Activated CD4-positive, alpha-beta memory T cell treated with anti-CD3 and anti-CD28 coated beads, Interleukin-2, amount 10 ng/mL, durations not matched to agents 7 days and 5 days (primary cell): Measurements from ENCODE around the gene LOC101059915.

Experiments used
- CTCF ChIA-PET: fragments of 350-600 bp; sonication (Branson Sonifier 250); formaldehyde crosslinking; loops from one replicate; lab custom pipeline; 2021; ENCODE audit warnings: antibody characterized with exemption, inconsistent platforms; lab: Charles Lee
- POLR2A ChIA-PET: fragments of 350-600 bp; sonication (Branson Sonifier 250); formaldehyde crosslinking; loops from one replicate; lab custom pipeline; 2021; ENCODE audit warnings: antibody characterized with exemption; lab: Charles Lee
- DNase-seq: peaks from one replicate; pipeline ENCODE4 v3.0.0-alpha.2; 2020
- H3K27ac Mint-ChIP-seq: one replicate; pipeline ENCODE4 v1.8.0; 2021; ENCODE audit warnings: mild to moderate bottlenecking, mixed read lengths
- H3K27me3 Mint-ChIP-seq: one replicate; pipeline ENCODE4 v1.8.0; 2021; ENCODE audit warnings: mixed read lengths
- H3K36me3 Mint-ChIP-seq: one replicate; pipeline ENCODE4 v1.8.0; 2021; ENCODE audit warnings: low read depth, mixed read lengths
- H3K4me1 Mint-ChIP-seq: one replicate; pipeline ENCODE4 v1.8.0; 2021; ENCODE audit warnings: mixed read lengths
- H3K4me3 Mint-ChIP-seq: one replicate; pipeline ENCODE4 v1.8.0; 2021; ENCODE audit warnings: mild to moderate bottlenecking, mixed read lengths
- H3K9me3 Mint-ChIP-seq: one replicate; pipeline ENCODE4 v1.8.0; 2021; ENCODE audit warnings: mixed read lengths

The LOC101059915 gene

DNA sequence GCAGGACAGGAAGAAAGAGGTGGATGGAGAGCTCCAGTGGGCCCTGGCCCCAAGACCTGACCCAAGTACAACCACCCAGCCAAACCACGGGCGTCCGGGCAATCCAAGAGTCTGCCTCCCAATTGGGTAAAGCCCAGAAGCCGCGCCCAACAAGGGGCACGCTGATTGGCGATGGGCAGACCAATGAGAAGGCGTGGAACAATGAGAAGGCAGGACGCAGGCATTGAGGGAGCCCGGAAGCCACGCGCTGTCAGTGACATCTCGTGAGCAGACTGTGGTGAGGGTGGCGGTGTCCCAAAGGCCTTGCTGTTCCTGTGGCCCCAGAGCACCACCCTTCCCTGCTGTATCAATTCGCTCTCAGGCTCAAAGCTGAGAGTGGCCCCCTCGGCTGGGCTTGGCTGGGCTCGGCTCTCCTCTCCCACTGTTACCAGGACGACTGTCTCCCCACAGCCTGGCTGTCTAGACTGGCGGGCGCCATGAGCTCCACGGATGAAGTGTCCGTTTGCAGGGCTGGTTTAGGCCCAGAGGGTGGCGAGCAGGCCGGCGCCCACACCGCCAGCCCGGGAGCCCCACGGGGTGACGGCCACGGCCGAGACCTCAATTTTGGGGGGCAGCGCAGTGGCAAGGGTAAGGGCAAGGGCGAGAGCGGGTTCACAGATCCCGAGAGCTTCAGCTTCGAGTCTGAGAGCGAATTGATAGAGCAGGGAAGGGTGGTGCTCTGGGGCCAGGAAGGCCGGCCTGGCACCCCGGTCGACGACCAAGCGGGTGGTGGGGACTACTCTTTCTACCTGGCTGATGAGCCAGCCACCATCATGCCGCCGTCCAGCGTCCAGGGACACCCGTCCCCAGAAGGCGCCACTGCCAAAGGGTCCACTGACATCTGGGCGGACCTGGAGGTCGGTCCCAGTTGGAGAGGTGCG, at the start of gene LOC101059915:
LOC101059915 (plus strand) TSS at position 219 of the 920 bp plus-strand sequence.
- Mint-ChIP-seq H3K9me3 (no peaks in the 10 kb centered on the region), H3K4me3 (no peak within 1 kb of the TSS), H3K27me3 (peaks cover 3% of the 10 kb centered on the region), H3K27ac (no peak within 1 kb of the TSS), H3K36me3 (no peaks in the 10 kb centered on the region), H3K4me1 (peaks cover 31% of the 10 kb centered on the region)
- CTCF ChIA-PET: no interaction called here
- no peak for DNase-seq
- POLR2A ChIA-PET: no interaction called here

DNA sequence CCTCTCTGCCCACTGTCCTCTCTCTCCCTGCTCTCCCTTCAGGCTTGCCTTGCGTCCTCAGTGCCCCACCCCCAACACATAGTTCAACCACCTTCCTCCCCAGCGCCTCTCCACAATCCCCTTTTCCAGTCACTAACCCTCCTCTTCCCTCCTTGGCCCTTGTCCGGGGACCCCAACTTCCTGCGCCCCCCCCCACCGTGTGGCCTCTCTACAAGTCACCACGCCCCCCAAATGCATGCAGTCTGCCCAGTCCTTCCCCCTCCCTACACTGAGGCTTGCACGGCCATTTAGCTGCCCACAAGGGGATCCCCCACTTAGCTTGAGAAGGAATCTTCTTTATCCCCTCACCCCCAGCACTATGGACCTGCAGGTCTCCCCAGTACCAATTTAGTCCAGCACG, 49.6 kb upstream of the LOC101059915 start:
- H3K4me1 Mint-ChIP-seq: peaks cover 77% of the 10 kb centered on the region
- ChIA-PET POLR2A (interaction anchor here (1.8 to 7.7 kb wide), 3 partner anchors 20 to 436 kb away, joined by 5 to 87 read pairs (median 16); partner anchors contain the start of gene OGT), CTCF (interaction anchor here (0.9 to 2.2 kb wide), 4 partner anchors 12 to 34 kb away, joined by 4 to 6 read pairs (median 4); no protein-coding TSS in a partner anchor)
- no peaks in the 10 kb centered on the region for H3K27me3 Mint-ChIP-seq
- no peaks in the 10 kb centered on the region for H3K9me3 Mint-ChIP-seq
- H3K27ac Mint-ChIP-seq: peak overlapping the region; percentile 90
- DNase-seq: no peak
- H3K36me3 Mint-ChIP-seq: peaks cover 52% of the 10 kb centered on the region
- peak overlapping the region; percentile 91 for H3K4me3 Mint-ChIP-seq

DNA sequence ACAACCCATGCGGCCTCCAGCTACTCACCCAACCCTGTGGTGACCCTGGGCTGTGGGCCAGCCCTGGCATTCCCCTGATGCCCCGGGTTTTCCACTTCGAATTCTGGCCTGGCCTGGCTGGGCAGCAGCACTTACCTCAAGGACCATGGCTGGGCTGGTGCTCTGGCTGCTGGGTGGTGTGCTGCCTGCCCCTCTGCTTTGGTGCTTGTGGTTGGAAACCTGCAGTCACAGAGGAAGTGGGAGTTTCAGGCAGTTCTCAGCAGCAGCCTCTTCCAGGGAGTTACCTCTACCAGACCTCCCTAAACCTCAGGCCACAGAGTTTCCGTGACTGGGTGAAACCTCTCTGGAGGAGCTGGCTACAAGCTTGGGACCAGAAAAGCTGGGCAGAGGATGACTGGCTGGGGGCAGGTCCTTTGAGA, 49.0 kb upstream of the LOC101059915 start, which contains the start of gene CXCR3:
CXCR3 (minus strand) TSS at position 209 of the 419 bp plus-strand sequence; CDS start at position 147, 62 bp downstream.
- Mint-ChIP-seq H3K27ac (peak within 1 kb of the TSS; percentile 90), H3K4me1 (peaks cover 80% of the 10 kb centered on the region), H3K36me3 (peaks cover 46% of the 10 kb centered on the region), H3K4me3 (peak within 1 kb of the TSS; percentile 91), H3K9me3 (no peaks in the 10 kb centered on the region), H3K27me3 (no peaks in the 10 kb centered on the region)
- ChIA-PET CTCF (interaction anchor here (0.9 to 2.2 kb wide), 6 partner anchors 20 to 76 kb away, joined by 3 to 6 read pairs (median 4); no protein-coding TSS in a partner anchor), POLR2A (interaction anchor here (0.6 to 7.7 kb wide), 10 partner anchors 8 to 507 kb away, joined by 3 to 87 read pairs (median 4); partner anchors contain the start of genes IL2RG, OGT and TAF1)
- peak; percentile 80 for DNase-seq

DNA sequence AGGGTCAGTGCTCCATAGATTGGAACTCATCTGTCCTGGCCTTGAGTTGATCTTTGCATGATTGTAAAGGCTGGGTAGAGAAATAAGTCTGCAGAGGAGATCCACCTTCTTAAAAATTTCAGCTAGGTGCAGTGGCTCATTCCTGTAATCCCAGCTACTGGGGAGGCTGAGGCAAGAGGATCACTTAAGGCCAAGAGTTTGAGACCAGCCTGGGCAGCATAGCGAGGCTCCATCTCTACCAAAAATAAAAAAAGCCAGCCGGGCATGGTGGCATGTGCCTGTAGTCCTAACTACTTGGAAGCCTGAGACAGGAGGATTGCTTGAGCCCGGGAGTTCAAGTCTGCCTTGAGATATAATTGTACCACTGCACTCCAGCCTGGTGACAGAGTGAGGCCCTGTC, 48.6 kb upstream of the LOC101059915 start:
- no peaks in the 10 kb centered on the region for H3K9me3 Mint-ChIP-seq
- ChIA-PET POLR2A (interaction anchor here (0.6 to 7.7 kb wide), 12 partner anchors 8 to 507 kb away, joined by 3 to 87 read pairs (median 3); partner anchors contain the start of genes IL2RG, OGT and TAF1), CTCF (interaction anchor here (0.9 to 2.2 kb wide), 5 partner anchors 19 to 76 kb away, joined by 3 to 6 read pairs (median 3); no protein-coding TSS in a partner anchor)
- H3K4me1 Mint-ChIP-seq: peaks cover 80% of the 10 kb centered on the region
- peaks cover 41% of the 10 kb centered on the region for H3K36me3 Mint-ChIP-seq
- H3K4me3 Mint-ChIP-seq: peak overlapping the region; percentile 91
- peak overlapping the region; percentile 90 for H3K27ac Mint-ChIP-seq
- H3K27me3 Mint-ChIP-seq: no peaks in the 10 kb centered on the region
- DNase-seq: no peak

DNA sequence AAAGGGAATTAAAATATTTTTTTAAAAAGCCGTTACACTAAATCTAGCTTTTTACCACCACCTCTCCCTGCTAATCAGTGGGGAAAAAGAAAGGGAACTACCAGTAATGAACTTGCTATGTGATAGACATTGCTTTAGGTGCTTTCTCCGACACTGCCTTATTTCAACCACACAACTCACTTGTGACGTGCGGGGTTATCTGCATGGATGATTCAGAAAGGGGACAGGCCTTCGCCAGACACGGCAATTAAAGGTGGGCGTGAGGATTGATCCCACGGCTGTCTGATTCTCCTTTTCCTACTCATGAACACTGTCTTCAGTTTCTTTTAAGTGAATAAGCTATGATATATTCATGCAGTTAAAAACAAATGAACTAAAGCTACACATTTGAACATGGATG, 48.2 kb upstream of the LOC101059915 start:
- POLR2A ChIA-PET: interaction anchor here (0.8 to 7.7 kb wide), 9 partner anchors 10 to 508 kb away, joined by 3 to 87 read pairs (median 3); partner anchors contain the start of genes IL2RG, OGT and TAF1
- H3K4me1 Mint-ChIP-seq: peaks cover 83% of the 10 kb centered on the region
- H3K4me3 Mint-ChIP-seq: peak overlapping the region; percentile 91
- DNase-seq: peak; percentile 50
- CTCF ChIA-PET: interaction anchor here (1.7 kb wide), 1 partner anchor 19 kb away, joined by 3 read pairs; no protein-coding TSS in a partner anchor
- peaks cover 41% of the 10 kb centered on the region for H3K36me3 Mint-ChIP-seq
- H3K27ac Mint-ChIP-seq: peak overlapping the region; percentile 90
- H3K9me3 Mint-ChIP-seq: no peaks in the 10 kb centered on the region
- no peaks in the 10 kb centered on the region for H3K27me3 Mint-ChIP-seq

DNA sequence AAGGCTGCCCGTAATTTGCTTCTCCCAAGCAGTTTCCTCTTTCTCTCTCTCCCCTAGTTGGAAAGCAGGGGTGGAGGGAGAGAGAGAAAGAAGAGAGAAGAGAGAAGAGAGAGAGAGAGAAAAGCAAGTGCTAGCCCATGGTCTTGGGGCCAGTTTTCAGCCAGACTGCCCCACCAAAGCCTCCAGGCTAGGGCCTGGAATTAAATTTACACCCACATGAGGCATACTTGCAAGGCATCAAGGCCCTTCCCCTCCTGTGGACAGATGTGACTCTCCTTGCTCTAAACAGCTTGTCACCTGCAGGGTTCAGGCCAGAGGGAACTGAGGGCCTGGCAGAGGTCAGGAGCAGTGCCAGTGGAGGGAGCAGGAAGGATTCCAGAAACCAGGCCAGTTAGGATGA, 47.4 kb upstream of the LOC101059915 start:
- no peak overlapping the region for H3K4me3 Mint-ChIP-seq
- CTCF ChIA-PET: interaction anchor here (1.7 kb wide), 1 partner anchor 18 kb away, joined by 3 read pairs; no protein-coding TSS in a partner anchor
- POLR2A ChIA-PET: interaction anchor here (1.0 to 7.7 kb wide), 3 partner anchors 11 to 87 kb away, joined by 3 to 87 read pairs (median 5); partner anchors contain the start of gene OGT
- no peaks in the 10 kb centered on the region for H3K27me3 Mint-ChIP-seq
- DNase-seq: no peak
- H3K27ac Mint-ChIP-seq: peak overlapping the region; percentile 90
- peaks cover 82% of the 10 kb centered on the region for H3K4me1 Mint-ChIP-seq
- peaks cover 35% of the 10 kb centered on the region for H3K36me3 Mint-ChIP-seq
- H3K9me3 Mint-ChIP-seq: no peaks in the 10 kb centered on the region

DNA sequence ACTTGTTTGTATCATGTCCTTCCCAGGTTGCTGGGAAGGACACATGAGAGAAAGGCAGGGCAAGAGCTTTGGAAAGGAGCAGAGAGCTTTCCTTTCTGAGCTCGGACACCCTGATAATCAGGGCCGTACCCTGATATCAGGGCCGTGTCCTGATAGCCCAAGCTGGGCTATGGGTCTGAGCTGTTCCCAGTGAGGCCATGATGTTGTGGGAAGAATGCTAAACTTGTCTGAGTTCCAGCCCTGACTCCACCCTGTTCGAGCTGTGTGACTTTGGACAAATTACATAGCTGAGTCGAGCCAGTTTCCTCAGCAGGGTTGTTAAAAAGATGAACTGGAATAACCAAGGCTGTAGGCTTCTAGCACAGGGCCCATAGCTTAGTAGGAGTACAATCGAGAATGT, 45.7 kb upstream of the LOC101059915 start:
- no peaks in the 10 kb centered on the region for H3K9me3 Mint-ChIP-seq
- ChIA-PET CTCF (interaction anchor here (1.4 to 1.8 kb wide), 3 partner anchors 11 to 90 kb away, joined by 4 to 9 read pairs (median 5); no protein-coding TSS in a partner anchor), POLR2A (interaction anchor here (1.5 to 7.7 kb wide), 5 partner anchors 15 to 255 kb away, joined by 5 to 87 read pairs (median 8); partner anchors contain the start of genes OGT and TAF1)
- H3K27ac Mint-ChIP-seq: peak overlapping the region; percentile 90
- H3K36me3 Mint-ChIP-seq: peaks cover 19% of the 10 kb centered on the region
- no peaks in the 10 kb centered on the region for H3K27me3 Mint-ChIP-seq
- no peak for DNase-seq
- H3K4me3 Mint-ChIP-seq: no peak overlapping the region
- peaks cover 74% of the 10 kb centered on the region for H3K4me1 Mint-ChIP-seq

DNA sequence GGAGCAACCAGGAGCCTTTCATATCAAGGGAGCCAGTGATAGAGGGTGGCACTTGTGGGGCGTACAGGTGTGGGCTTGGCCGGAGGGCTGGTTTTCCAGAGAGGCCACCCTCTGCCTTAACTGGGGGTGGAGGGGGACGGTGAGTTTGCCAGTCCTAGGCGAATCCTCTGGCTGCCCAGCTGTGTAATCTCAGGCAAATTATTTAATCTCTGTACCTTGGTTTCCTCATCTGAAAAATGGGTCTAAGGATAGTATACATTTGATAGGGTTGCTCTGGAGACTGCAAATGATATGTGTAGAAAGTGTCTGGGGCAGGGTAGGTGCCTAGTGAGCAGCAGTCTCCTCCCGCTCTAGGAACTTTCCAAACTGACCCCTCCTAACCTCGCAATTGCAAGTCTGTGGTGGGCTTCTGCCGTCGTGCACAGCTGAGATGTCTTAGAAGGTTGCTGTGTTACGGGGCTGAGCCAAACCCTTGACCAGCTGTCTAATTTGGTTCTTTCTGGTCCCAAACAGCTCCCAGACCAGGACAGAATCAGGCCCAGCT, 45.2 kb upstream of the LOC101059915 start:
- ChIA-PET CTCF (interaction anchor here (0.7 to 2.3 kb wide), 9 partner anchors 8 to 90 kb away, joined by 3 to 10 read pairs (median 5); no protein-coding TSS in a partner anchor), POLR2A (interaction anchor here (1.1 to 7.7 kb wide), 11 partner anchors 10 to 510 kb away, joined by 3 to 87 read pairs (median 5); partner anchors contain the start of genes OGT and TAF1)
- no peak for DNase-seq
- peak overlapping the region; percentile 90 for H3K27ac Mint-ChIP-seq
- no peaks in the 10 kb centered on the region for H3K27me3 Mint-ChIP-seq
- H3K9me3 Mint-ChIP-seq: no peaks in the 10 kb centered on the region
- H3K4me3 Mint-ChIP-seq: no peak overlapping the region
- H3K36me3 Mint-ChIP-seq: peaks cover 14% of the 10 kb centered on the region
- H3K4me1 Mint-ChIP-seq: peaks cover 71% of the 10 kb centered on the region

DNA sequence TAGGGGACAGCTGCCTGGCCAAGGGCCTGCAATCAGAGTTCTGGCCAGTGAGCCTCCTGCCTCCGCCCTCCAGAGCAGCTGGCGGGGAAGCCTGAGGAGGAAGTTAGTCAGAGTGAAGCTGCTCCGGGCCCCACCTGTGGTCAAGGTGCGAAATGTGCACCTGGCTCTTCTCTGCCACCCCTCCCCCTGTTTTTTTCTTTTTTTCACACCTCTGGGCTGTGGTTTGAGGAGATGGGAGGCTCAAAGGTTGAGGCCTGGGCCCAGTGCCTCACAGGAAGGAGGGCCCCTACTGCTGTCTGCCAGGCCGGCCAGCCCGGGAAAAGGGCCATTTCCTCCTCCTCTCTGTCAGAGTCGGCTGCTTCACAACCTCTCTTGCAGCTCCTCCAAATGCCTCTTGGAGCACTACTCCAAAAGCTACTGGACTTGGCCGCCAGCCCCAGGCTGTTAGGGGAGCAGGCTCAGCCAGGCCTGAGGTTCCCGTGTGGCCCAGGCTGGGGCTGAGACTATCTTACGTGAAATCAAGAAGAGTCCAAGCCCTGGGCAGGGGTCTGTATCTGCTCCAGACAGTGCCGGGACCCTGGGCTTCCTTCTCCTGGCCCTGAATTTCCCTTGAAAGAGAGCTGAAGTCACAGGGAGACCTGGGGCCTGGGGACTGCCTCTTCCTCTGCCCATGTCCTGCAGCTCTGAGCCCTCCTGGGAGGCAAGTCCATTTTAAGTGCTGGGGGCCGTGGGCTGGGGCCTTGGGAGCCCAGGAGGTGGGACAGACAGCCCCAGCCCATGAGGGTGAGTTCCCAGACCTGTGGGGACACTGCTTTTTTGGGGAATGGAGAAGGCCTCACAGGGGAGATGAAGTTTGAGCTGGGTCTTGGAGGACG, 44.5 kb upstream of the LOC101059915 start:
- Mint-ChIP-seq H3K27ac (peak overlapping the region; percentile 90), H3K4me1 (peaks cover 65% of the 10 kb centered on the region), H3K9me3 (no peaks in the 10 kb centered on the region), H3K4me3 (peak overlapping the region; percentile 56), H3K27me3 (no peaks in the 10 kb centered on the region), H3K36me3 (peaks cover 7% of the 10 kb centered on the region)
- ChIA-PET CTCF (interaction anchor here (0.7 to 2.3 kb wide), 11 partner anchors 9 to 91 kb away, joined by 3 to 10 read pairs (median 4); no protein-coding TSS in a partner anchor), POLR2A (interaction anchor here (1.0 to 7.7 kb wide), 10 partner anchors 10 to 511 kb away, joined by 3 to 87 read pairs (median 6); partner anchors contain the start of genes OGT and TAF1)
- peak; percentile 78 for DNase-seq

DNA sequence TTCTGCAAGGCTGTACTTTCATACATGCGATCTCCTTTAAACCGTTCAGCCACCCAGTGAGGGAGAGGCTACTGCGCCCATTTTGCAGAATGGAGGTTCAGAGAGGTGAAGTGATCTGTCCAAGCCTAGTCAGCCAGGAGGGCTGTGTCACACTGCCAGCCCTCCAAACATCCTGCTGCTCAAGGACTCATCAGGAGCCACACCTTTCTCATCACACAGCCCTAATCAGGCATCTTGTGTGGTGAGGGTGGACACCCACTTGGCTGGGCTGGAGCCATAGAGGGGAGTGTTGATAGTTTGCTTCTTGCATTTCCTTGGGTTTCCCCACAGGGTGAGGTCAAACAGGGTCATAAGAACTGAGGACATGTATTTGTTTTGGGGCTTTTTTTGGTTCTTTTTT, 43.6 kb upstream of the LOC101059915 start:
- ChIA-PET CTCF (interaction anchor here (0.7 to 2.3 kb wide), 4 partner anchors 8 to 92 kb away, joined by 3 to 10 read pairs (median 4); no protein-coding TSS in a partner anchor), POLR2A (interaction anchor here (1.0 to 7.7 kb wide), 7 partner anchors 9 to 512 kb away, joined by 3 to 87 read pairs (median 7); partner anchors contain the start of gene OGT)
- H3K4me1 Mint-ChIP-seq: peaks cover 57% of the 10 kb centered on the region

DNA sequence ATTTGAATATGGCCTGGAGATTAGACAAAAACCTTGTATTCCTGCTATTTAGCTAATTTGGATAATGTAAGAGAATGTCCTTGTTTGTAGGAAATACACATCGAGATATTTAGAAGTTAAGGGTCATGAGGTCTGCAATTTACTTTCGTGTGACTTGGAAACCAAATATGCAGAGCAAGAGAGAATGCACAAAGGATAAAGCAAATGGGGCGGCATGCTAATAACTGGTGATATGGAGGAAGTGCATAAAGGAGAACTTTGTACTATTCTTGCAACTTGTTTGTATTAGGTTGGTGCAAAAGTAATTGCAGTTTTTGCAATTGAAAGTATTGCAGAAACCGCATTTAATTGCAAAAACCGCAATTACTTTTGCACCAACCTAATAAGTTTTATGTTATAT, 41.9 kb upstream of the LOC101059915 start:
- Mint-ChIP-seq H3K27me3 (no peaks in the 10 kb centered on the region), H3K36me3 (peaks cover 4% of the 10 kb centered on the region), H3K4me3 (no peak overlapping the region), H3K27ac (peak overlapping the region; percentile 34), H3K4me1 (peaks cover 44% of the 10 kb centered on the region), H3K9me3 (no peaks in the 10 kb centered on the region)
- ChIA-PET POLR2A (no interaction called here), CTCF (no interaction called here)
- no peak for DNase-seq

More for the DNA sequence above, 43.6 kb upstream of the LOC101059915 start:
- Mint-ChIP-seq H3K4me3 (peak overlapping the region; percentile 54), H3K9me3 (no peaks in the 10 kb centered on the region), H3K27me3 (no peaks in the 10 kb centered on the region), H3K27ac (peak overlapping the region; percentile 90), H3K36me3 (peaks cover 5% of the 10 kb centered on the region)
- no peak for DNase-seq
